H7 (cell line): ENCODE data around the gene KRT77. TPM values are rescaled to one million over a fixed set of nuclear protein-coding genes. Genes with fewer than 3 reads are reported as not detected.

ENCODE experiments used
- total RNA-seq: library from RNA; depleted of rRNA; stranded (reverse); fragments of >200 nt; shearing (Covaris generic); gene quantifications from 2 replicates; pipeline ENCODE4 v1.2.3, GENCODE V29; 2014; rRNA removed

The KRT77 gene
- total RNA-seq, 1 experiment from 2014 or later = not detected

Other genes with a start within 250 kb of the KRT77 start
- gene KRT6C, start 229.7 kb downstream of the KRT77 start, total RNA-seq = not detected in 2 replicates
- not detected in 2 replicates for gene KRT6A, start 210.3 kb downstream of the KRT77 start, total RNA-seq
- not detected in 2 replicates for gene KRT5, start 183.1 kb downstream of the KRT77 start, total RNA-seq
- gene KRT71, start 150.4 kb downstream of the KRT77 start, total RNA-seq = not detected in 2 replicates
- gene KRT74, start 129.7 kb downstream of the KRT77 start, total RNA-seq = not detected in 2 replicates
- gene KRT72, start 102.1 kb downstream of the KRT77 start, total RNA-seq = not detected in 2 replicates
- gene KRT73, start 85.0 kb downstream of the KRT77 start, total RNA-seq = not detected in 2 replicates
- gene KRT2, start 51.3 kb downstream of the KRT77 start, total RNA-seq = not detected in 2 replicates
- not detected in 2 replicates for gene KRT1, start 23.1 kb downstream of the KRT77 start, total RNA-seq
- not detected in 2 replicates for gene KRT76, start 73.8 kb upstream of the KRT77 start, total RNA-seq
- not detected in 2 replicates for gene KRT3, start 92.6 kb upstream of the KRT77 start, total RNA-seq
- not detected in 2 replicates for gene KRT4, start 110.6 kb upstream of the KRT77 start, total RNA-seq
- gene KRT79, start 130.8 kb upstream of the KRT77 start, total RNA-seq = not detected in 2 replicates
- gene KRT78, start 145.5 kb upstream of the KRT77 start, total RNA-seq = not detected in 2 replicates
- gene KRT8, start 201.6 kb upstream of the KRT77 start, total RNA-seq = 318 and 445 TPM in 2 replicates
- gene KRT18, start 245.6 kb upstream of the KRT77 start, total RNA-seq = 578 and 613 TPM in 2 replicates